PC-3 (cell line): ENCODE results near the gene SUCO.

Source experiments
- CTCF ChIP-seq: fragments of 300-600 bp; sonication (generic); conservative IDR thresholded peaks from 2 replicates; pipeline ENCODE4 v1.5.1; 2017; ENCODE audit warnings: antibody characterized with exemption, low read depth, mild to moderate bottlenecking, low read length
- EZH2 ChIP-seq: fragments of 300-600 bp; sonication (generic); IDR thresholded peaks from one replicate; pipeline ENCODE4 v1.6.1; 2017; ENCODE audit warnings: antibody characterized with exemption, mild to moderate bottlenecking, low read length; ENCODE audit not compliant: unreplicated experiment

GRCh38 chr1:172629638-172630037, 96.7 kb downstream of the SUCO start:
- TF ChIP-seq CTCF (no peak), EZH2 (no peak)
